Common myeloid progenitor, CD34-positive (primary cell): ENCODE measurements around the gene ITGBL1.

Experiments
- CTCF ChIA-PET: fragments of 350-600 bp; sonication (Branson Sonifier 250); formaldehyde crosslinking; loops from one replicate; lab custom pipeline; 2021; ENCODE audit warnings: antibody characterized with exemption; lab: Charles Lee
- POLR2A ChIA-PET: fragments of 350-600 bp; sonication (Branson Sonifier 250); formaldehyde crosslinking; loops from one replicate; lab custom pipeline; 2021; ENCODE audit warnings: antibody characterized with exemption; lab: Charles Lee
- DNase-seq, 3 donors: peaks; one replicate each; pipeline versions ENCODE4 v3.0.0 to v3.0.0-alpha.2; 2013
- H3K27ac ChIP-seq, 2 experiments: 1 replicate in 1 of 2; 2 replicates in 1 of 2; pipeline ENCODE4 v1.7.0; 2013; ENCODE audit warnings: inconsistent platforms in 2 of 2, low read length in 2 of 2, mild to moderate bottlenecking in 2 of 2, low read depth in 1 of 2, moderate library complexity in 1 of 2; ENCODE audit not compliant: severe bottlenecking in 2 of 2, insufficient read depth in 1 of 2, poor library complexity in 1 of 2
- H3K27me3 ChIP-seq, 5 experiments: replicated peaks in 2 of 5; 1 replicate in 3 of 5; 2 replicates in 2 of 5; pipeline versions ENCODE4 v1.6.1 to v1.7.0; 2013; ENCODE audit warnings: low read length in 4 of 5, mild to moderate bottlenecking in 2 of 5, moderate library complexity in 2 of 5, inconsistent platforms in 1 of 5; ENCODE audit not compliant: insufficient read depth in 5 of 5, control insufficient read depth in 4 of 5
- H3K36me3 ChIP-seq, 4 experiments: 1 replicate in 2 of 4; 2 replicates in 2 of 4; pipeline versions ENCODE4 v1.6.1 to v1.7.0; 2013; ENCODE audit warnings: low read length in 3 of 4, control low read depth in 1 of 4, mild to moderate bottlenecking in 1 of 4; ENCODE audit not compliant: control insufficient read depth in 4 of 4, insufficient read depth in 4 of 4
- H3K4me1 ChIP-seq, 4 experiments: 1 replicate in 3 of 4; 2 replicates in 1 of 4; pipeline versions ENCODE4 v1.6.1 to v1.7.1; 2013; ENCODE audit warnings: low read length in 3 of 4, mild to moderate bottlenecking in 3 of 4, control low read depth in 1 of 4, inconsistent platforms in 1 of 4, moderate library complexity in 1 of 4; ENCODE audit not compliant: control insufficient read depth in 4 of 4, insufficient read depth in 4 of 4; ENCODE audit errors: control extremely low read depth in 1 of 4
- H3K4me3 ChIP-seq, 7 experiments: 1 replicate in 4 of 7; 2 replicates in 3 of 7; pipeline versions ENCODE4 v1.5.1 to v1.7.0; 2013; ENCODE audit warnings: mild to moderate bottlenecking in 7 of 7, low read length in 6 of 7, moderate library complexity in 6 of 7, inconsistent platforms in 2 of 7, low read depth in 2 of 7, control low read depth in 1 of 7; ENCODE audit not compliant: insufficient read depth in 4 of 7, control insufficient read depth in 1 of 7; ENCODE audit errors: extremely low read depth in 1 of 7
- H3K9me3 ChIP-seq, 5 experiments: 1 replicate in 4 of 5; 2 replicates in 1 of 5; pipeline versions ENCODE4 v1.6.1 to v1.7.1; 2013; ENCODE audit warnings: low read length in 4 of 5, mild to moderate bottlenecking in 2 of 5, inconsistent platforms in 1 of 5, low read depth in 1 of 5, moderate library complexity in 1 of 5; ENCODE audit not compliant: control insufficient read depth in 4 of 5, insufficient read depth in 2 of 5; ENCODE audit errors: control extremely low read depth in 1 of 5
- WGBS: methylation state at CpG from one replicate; pipeline ENCODE4 v1.1.5; 2013; ENCODE audit not compliant: insufficient coverage; 5-methylcytosine and 5-hydroxymethylcytosine counted together

The ITGBL1 gene

GRCh38 chr13:101706651-101707050 is 254.2 kb downstream of the ITGBL1 start:
- peak; percentile 47 to 83 (median 82) for DNase-seq
- H3K4me3 ChIP-seq, result peak overlapping the region in 1 of 7 experiments; percentile 11
- WGBS, result 0% methylated on average over 4 of the region's 6 CpGs
- H3K27ac ChIP-seq, result no peak overlapping the region
- H3K9me3 ChIP-seq, result no peaks in the 10 kb centered on the region
- ChIA-PET CTCF (no interaction called here), POLR2A (no interaction called here)
- H3K27me3 ChIP-seq, result no peaks in the 10 kb centered on the region
- H3K4me1 ChIP-seq, result peaks cover 5 to 15% (median 9%) of the 10 kb centered on the region in 4 experiments
- no peaks in the 10 kb centered on the region for H3K36me3 ChIP-seq

GRCh38 chr13:101707659-101708058 is 255.2 kb downstream of the ITGBL1 start:
- H3K4me1 ChIP-seq, result peaks cover 5 to 15% (median 9%) of the 10 kb centered on the region in 4 experiments
- H3K9me3 ChIP-seq, result no peaks in the 10 kb centered on the region
- no peaks in the 10 kb centered on the region for H3K27me3 ChIP-seq
- DNase-seq, result no peak
- no peaks in the 10 kb centered on the region for H3K36me3 ChIP-seq
- CTCF ChIA-PET, result no interaction called here
- WGBS, result no CpG with 5 or more reads among the region's 2 CpGs
- H3K4me3 ChIP-seq, result no peak overlapping the region
- H3K27ac ChIP-seq, result no peak overlapping the region
- POLR2A ChIA-PET, result no interaction called here

- no peaks in the 10 kb centered on the region for H3K9me3 ChIP-seq
- ChIA-PET CTCF (no interaction called here), POLR2A (no interaction called here)
- no peak overlapping the region for H3K27ac ChIP-seq
- no CpG with 5 or more reads among the region's 1 CpG for WGBS
- H3K4me1 ChIP-seq, result peaks cover 5 to 15% (median 9%) of the 10 kb centered on the region in 4 experiments
- no peak for DNase-seq
- H3K4me3 ChIP-seq, result no peak overlapping the region
- no peaks in the 10 kb centered on the region for H3K36me3 ChIP-seq
- H3K27me3 ChIP-seq, result no peaks in the 10 kb centered on the region
Measured at GRCh38 chr13:101708115-101708514, 255.6 kb downstream of the ITGBL1 start.

GRCh38 chr13:101709952-101710351 is 257.5 kb downstream of the ITGBL1 start:
- no peak for DNase-seq
- no peak overlapping the region for H3K4me3 ChIP-seq
- H3K27ac ChIP-seq, result no peak overlapping the region
- H3K9me3 ChIP-seq, result no peaks in the 10 kb centered on the region
- POLR2A ChIA-PET, result no interaction called here
- no peaks in the 10 kb centered on the region for H3K36me3 ChIP-seq
- H3K4me1 ChIP-seq, result peaks cover 5 to 15% (median 9%) of the 10 kb centered on the region in 4 experiments
- no peaks in the 10 kb centered on the region for H3K27me3 ChIP-seq
- CTCF ChIA-PET, result no interaction called here
- 97% methylated on average over 5 of the region's 6 CpGs for WGBS

- peaks cover 5 to 7% (median 6%) of the 10 kb centered on the region in 4 experiments for H3K4me1 ChIP-seq
- H3K36me3 ChIP-seq, result no peaks in the 10 kb centered on the region
- H3K27ac ChIP-seq, result no peak overlapping the region
- no peak overlapping the region for H3K4me3 ChIP-seq
- POLR2A ChIA-PET, result no interaction called here
- WGBS, result no CpG with 5 or more reads among the region's 2 CpGs
- no peaks in the 10 kb centered on the region for H3K9me3 ChIP-seq
- CTCF ChIA-PET, result no interaction called here
- H3K27me3 ChIP-seq, result no peaks in the 10 kb centered on the region
- DNase-seq, result no peak
Measured at GRCh38 chr13:101711307-101712025, 259.0 kb downstream of the ITGBL1 start.

GRCh38 chr13:101712026-101712348 is 259.5 kb downstream of the ITGBL1 start:
- CTCF ChIA-PET, result no interaction called here

GRCh38 chr13:101714195-101714594 is 261.7 kb downstream of the ITGBL1 start:
- Histone ChIP-seq H3K9me3 (no peaks in the 10 kb centered on the region), H3K27ac (no peak overlapping the region), H3K4me3 (no peak overlapping the region), H3K27me3 (no peaks in the 10 kb centered on the region), H3K36me3 (no peaks in the 10 kb centered on the region), H3K4me1 (no peaks in the 10 kb centered on the region)
- WGBS, result 97% methylated on average over 3 of the region's 3 CpGs
- no peak for DNase-seq
- ChIA-PET CTCF (no interaction called here), POLR2A (no interaction called here)

More at GRCh38 chr13:101712026-101712348, 259.5 kb downstream of the ITGBL1 start:
- Histone ChIP-seq H3K4me1 (peaks cover 1 to 4% (median 2%) of the 10 kb centered on the region in 4 experiments), H3K4me3 (no peak overlapping the region), H3K27ac (no peak overlapping the region), H3K9me3 (no peaks in the 10 kb centered on the region), H3K36me3 (no peaks in the 10 kb centered on the region), H3K27me3 (no peaks in the 10 kb centered on the region)
- no peak for DNase-seq
- 100% methylated on average over 1 of the region's 2 CpGs for WGBS
- POLR2A ChIA-PET, result no interaction called here
